Vagina (tissue), 2 donors: ENCODE results near the gene C15orf40.

Experiments
- CTCF ChIP-seq, 3 experiments: fragments of 450-650 bp in 2 of 3; fragments of 200-600 bp in 1 of 3; sonication (generic) in 1 of 3; IDR thresholded peaks; one replicate each; pipeline ENCODE4 v1.5.1; 2017 to 2019; ENCODE audit warnings: antibody characterized with exemption in 3 of 3, mild to moderate bottlenecking in 2 of 3, moderate library complexity in 2 of 3
- POLR2A ChIP-seq, 2 donors: fragments of 450-650 bp; IDR thresholded peaks; one replicate each; pipeline ENCODE4 v1.6.1; 2017; ENCODE audit warnings: antibody characterized with exemption in 2 of 2, mild to moderate bottlenecking in 2 of 2, moderate library complexity in 2 of 2

DNA sequence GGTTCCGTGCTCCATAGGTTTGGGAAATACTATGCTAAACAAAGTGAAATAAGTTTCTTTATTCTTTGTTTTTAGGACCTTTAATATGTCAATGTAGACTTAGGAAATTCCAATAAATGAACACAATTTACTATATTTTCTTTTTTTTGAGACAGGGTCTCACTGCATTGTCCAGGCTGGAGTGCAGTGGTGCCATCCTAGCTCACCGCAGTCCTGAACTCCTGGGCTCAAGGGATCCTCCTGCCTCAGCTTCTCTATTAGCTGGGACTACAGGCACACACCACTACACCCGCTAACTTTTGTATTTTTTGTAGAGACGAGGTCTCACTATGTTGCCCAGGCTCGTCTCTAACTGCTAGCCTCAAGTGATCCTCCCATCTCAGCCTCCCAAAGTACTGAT is 46.5 kb downstream of the C15orf40 start:
- TF ChIP-seq POLR2A (IDR thresholded peaks at IDR 0.05) (no peak), CTCF (IDR thresholded peaks at IDR 0.05) (no peak)
